Mucosa of stomach (tissue), 1 donor: ENCODE data around the gene P2RX6.
"Not testable (repeated sequence)": the region's sequence is repeated elsewhere in the genome, so short reads cannot be mapped to it uniquely, and the experiment has no call there.

ENCODE experiments used
- H3K27me3 ChIP-seq: one replicate; pipeline ENCODE4 v1.7.0; 2013; ENCODE audit warnings: mild to moderate bottlenecking, low read length; ENCODE audit not compliant: control insufficient read depth, insufficient read depth
- H3K36me3 ChIP-seq: one replicate; pipeline ENCODE4 v1.7.0; 2013; ENCODE audit warnings: low read length; ENCODE audit not compliant: control insufficient read depth, insufficient read depth
- H3K4me1 ChIP-seq: one replicate; pipeline ENCODE4 v1.7.0; 2013; ENCODE audit warnings: mild to moderate bottlenecking, low read length; ENCODE audit not compliant: control insufficient read depth, insufficient read depth
- H3K4me3 ChIP-seq: one replicate; pipeline ENCODE4 v1.7.0; 2013; ENCODE audit warnings: low read length
- H3K9ac ChIP-seq: one replicate; pipeline ENCODE4 v1.7.0; 2013; ENCODE audit warnings: mild to moderate bottlenecking, low read length, moderate library complexity
- H3K9me3 ChIP-seq: one replicate; pipeline ENCODE4 v1.7.0; 2013; ENCODE audit warnings: mild to moderate bottlenecking, low read length, moderate library complexity; ENCODE audit not compliant: control insufficient read depth
- donor health status: Pancreatic carcinoma.

Gene P2RX6

GRCh38 chr22:21051831-21052400 is 37.0 kb downstream of the P2RX6 start:
- no peak overlapping the region for H3K4me3 ChIP-seq
- no peaks in the 10 kb centered on the region for H3K36me3 ChIP-seq
- no peak overlapping the region for H3K9ac ChIP-seq
- peaks cover 9% of the 10 kb centered on the region for H3K27me3 ChIP-seq
- H3K4me1 ChIP-seq = peaks cover 4% of the 10 kb centered on the region
- no peaks in the 10 kb centered on the region for H3K9me3 ChIP-seq

GRCh38 chr22:21052715-21053459 is 37.9 kb downstream of the P2RX6 start:
- Histone ChIP-seq H3K27me3 (peaks cover 12% of the 10 kb centered on the region), H3K9ac (no peak overlapping the region), H3K36me3 (no peaks in the 10 kb centered on the region), H3K9me3 (no peaks in the 10 kb centered on the region), H3K4me1 (peaks cover 4% of the 10 kb centered on the region), H3K4me3 (no peak overlapping the region)

DNA sequence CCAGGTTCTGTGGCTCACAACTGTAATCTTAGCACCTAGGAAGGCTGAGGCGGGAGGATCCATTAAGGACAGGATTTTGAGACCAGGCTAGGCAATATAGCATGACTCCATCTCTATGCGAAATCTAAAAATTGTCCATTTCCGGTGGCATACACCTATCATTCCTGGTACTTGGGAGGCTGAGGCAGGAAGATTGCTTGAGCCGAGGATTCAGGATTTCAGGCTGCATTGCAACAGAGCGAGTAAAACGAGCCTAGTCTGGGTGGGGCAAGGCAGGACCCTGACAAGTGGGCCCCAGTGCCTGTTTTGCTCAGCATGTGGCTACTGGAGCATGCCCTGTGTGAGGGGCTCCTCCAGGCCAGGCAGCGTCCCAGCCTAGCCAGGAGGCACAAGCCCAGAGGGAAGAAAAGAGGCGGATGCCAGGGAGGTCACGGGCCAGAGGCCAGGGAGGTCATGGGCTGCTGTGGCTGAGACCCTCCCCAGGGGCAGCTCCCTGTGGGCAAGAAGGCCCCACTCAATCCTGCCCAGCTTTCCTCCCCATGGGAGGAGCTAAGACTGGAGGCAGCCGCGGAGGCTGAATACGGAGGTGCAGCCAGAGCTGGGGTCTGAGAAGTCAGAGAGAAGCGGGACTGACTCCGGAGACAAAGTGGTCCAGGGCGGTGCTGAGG is 39.2 kb downstream of the P2RX6 start:
- peaks cover 4% of the 10 kb centered on the region for H3K4me1 ChIP-seq
- peaks cover 12% of the 10 kb centered on the region for H3K27me3 ChIP-seq
- H3K9ac ChIP-seq = no peak overlapping the region
- H3K36me3 ChIP-seq = no peaks in the 10 kb centered on the region
- H3K4me3 ChIP-seq = no peak overlapping the region
- H3K9me3 ChIP-seq = no peaks in the 10 kb centered on the region

GRCh38 chr22:21054714-21055563 is 40.0 kb downstream of the P2RX6 start:
- Histone ChIP-seq H3K9me3 (no peaks in the 10 kb centered on the region), H3K4me1 (peaks cover 4% of the 10 kb centered on the region), H3K9ac (no peak overlapping the region), H3K36me3 (no peaks in the 10 kb centered on the region), H3K4me3 (no peak overlapping the region), H3K27me3 (peaks cover 12% of the 10 kb centered on the region)

- H3K9me3 ChIP-seq = no peaks in the 10 kb centered on the region
Measured at GRCh38 chr22:21055564-21055834, 40.5 kb downstream of the P2RX6 start.

GRCh38 chr22:21055880-21056319 is 40.9 kb downstream of the P2RX6 start:
- Histone ChIP-seq H3K36me3 (no peaks in the 10 kb centered on the region), H3K4me3 (no peak overlapping the region), H3K9me3 (no peaks in the 10 kb centered on the region), H3K27me3 (peaks cover 12% of the 10 kb centered on the region), H3K4me1 (peaks cover 4% of the 10 kb centered on the region), H3K9ac (no peak overlapping the region)

More at GRCh38 chr22:21055564-21055834, 40.5 kb downstream of the P2RX6 start:
- Histone ChIP-seq H3K4me3 (no peak overlapping the region), H3K9ac (no peak overlapping the region), H3K36me3 (no peaks in the 10 kb centered on the region), H3K27me3 (peaks cover 12% of the 10 kb centered on the region), H3K4me1 (peaks cover 4% of the 10 kb centered on the region)

DNA sequence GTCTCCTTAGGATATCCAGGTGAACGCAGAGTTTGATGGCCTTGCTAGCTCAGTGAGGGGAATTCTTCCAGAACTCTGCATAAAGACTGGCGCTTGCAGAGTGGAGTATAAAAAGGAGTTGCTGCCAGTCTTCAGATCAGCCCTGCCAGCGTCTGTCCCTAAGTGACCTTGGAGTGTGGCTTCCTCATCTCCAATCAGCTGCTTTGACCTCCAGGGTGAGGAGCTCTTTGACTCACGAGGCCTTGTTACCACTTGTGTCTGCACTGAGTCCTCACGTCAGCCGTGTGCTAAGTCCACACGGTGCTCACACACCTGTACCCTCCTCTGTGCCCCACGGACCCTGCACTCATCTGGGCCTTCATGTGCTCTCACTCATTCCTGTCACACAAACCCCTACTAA is 45.4 kb downstream of the P2RX6 start:
- not testable (repeated sequence) for H3K9ac ChIP-seq, H3K4me1 ChIP-seq, H3K36me3 ChIP-seq, H3K9me3 ChIP-seq, H3K4me3 ChIP-seq
- H3K27me3 ChIP-seq = peaks cover 12% of the 10 kb centered on the region

- not testable (repeated sequence) for H3K27me3 ChIP-seq, H3K9ac ChIP-seq, H3K36me3 ChIP-seq, H3K4me3 ChIP-seq, H3K9me3 ChIP-seq, H3K4me1 ChIP-seq
Measured at GRCh38 chr22:21061660-21062321, 46.8 kb downstream of the P2RX6 start.

DNA sequence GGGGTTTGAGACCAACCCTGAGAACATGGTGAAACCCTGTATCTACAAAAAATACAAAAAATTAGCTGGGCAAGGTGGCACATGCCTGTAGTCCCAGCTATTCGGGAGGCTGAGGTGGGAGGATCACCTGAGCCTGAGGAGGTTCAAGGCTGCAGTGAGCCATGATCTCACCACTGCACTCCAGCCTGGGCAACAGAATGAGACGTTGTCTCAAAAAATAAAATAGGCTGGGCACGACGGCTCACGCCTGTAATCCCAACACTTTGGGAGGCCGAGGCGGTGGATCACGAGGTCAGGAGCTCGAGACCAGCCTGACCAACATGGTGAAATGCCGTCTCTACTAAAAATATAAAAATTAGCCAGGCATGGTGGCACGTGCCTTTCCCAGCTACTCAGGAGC is 49.5 kb downstream of the P2RX6 start:
- H3K9me3 ChIP-seq, H3K4me3 ChIP-seq, H3K27me3 ChIP-seq, H3K36me3 ChIP-seq, H3K9ac ChIP-seq, H3K4me1 ChIP-seq: not testable (repeated sequence)

DNA sequence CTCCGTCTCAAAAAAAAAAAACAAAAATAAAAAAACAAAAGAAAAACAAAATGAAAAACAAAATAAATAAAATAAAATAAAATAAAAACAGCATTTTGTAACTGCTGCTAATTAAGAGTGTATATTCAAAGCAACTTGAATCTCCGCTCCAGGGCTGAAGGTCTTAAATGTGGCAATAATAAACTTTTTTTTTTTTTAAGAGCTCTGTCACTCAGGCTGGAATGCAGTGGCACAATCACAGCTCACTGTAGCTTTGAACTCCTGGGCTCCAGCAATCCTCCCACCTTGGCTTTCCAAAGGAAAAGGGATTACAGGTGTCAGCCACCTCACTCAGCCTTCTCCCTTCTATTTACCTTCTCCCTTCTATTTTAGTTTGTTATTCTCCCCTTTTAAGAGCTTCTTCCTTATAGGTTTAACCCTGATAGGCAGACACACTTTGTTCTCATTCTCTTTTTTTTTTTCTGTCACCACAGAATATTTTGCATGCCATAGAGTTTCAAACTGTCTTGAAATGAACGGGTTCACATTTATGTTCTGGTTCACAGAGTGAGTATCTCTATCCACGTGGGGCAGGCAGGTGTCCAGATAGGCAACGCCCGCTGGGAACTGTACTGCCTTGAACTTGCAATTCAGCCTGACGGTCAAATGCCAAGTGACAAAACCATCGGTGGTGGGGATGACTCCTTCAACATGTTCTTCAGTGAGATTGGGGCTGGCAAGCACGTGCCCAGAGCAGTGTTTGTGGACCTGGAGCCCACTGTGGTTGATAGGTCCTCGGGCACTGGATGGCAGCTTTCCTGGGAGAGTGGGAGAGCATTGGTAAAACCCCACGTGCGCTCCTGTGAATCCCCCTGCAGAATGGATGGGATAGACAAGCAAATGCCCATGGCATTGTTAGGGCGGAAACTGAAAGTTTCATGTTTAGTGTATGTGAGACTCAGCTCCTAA is 50.2 kb downstream of the P2RX6 start:
- no peaks in the 10 kb centered on the region for H3K36me3 ChIP-seq
- H3K27me3 ChIP-seq = no peaks in the 10 kb centered on the region
- no peak overlapping the region for H3K4me3 ChIP-seq
- no peak overlapping the region for H3K9ac ChIP-seq
- no peaks in the 10 kb centered on the region for H3K9me3 ChIP-seq
- no peaks in the 10 kb centered on the region for H3K4me1 ChIP-seq
